ENCODE measurements around the gene CHIC2.
A peak's percentile ranks its signal among the peaks of the same experiment; 100 is the strongest.
"Not testable (repeated sequence)": the region's sequence is repeated elsewhere in the genome, so short reads cannot be mapped to it uniquely, and the experiment has no call there.

CHIC2 gene

GRCh38 chr4:54056360-54056759, 8.0 kb downstream of the CHIC2 start:
- DNase-seq, result no peak

GRCh38 chr4:54055494-54055893, 8.9 kb downstream of the CHIC2 start:
- no peak for DNase-seq

- no peak for DNase-seq
Measured at GRCh38 chr4:54054501-54054900, 9.9 kb downstream of the CHIC2 start.

GRCh38 chr4:54053322-54053721, 11.1 kb downstream of the CHIC2 start:
- not testable (repeated sequence) for DNase-seq

GRCh38 chr4:54050214-54050904, 14.0 kb downstream of the CHIC2 start:
- no peak for DNase-seq

- not testable (repeated sequence) for DNase-seq
Measured at GRCh38 chr4:54043630-54044029, 20.8 kb downstream of the CHIC2 start.

GRCh38 chr4:54041933-54042332, 22.5 kb downstream of the CHIC2 start:
- no peak for DNase-seq

GRCh38 chr4:54041100-54041499, 23.3 kb downstream of the CHIC2 start:
- no peak for DNase-seq

- no peak for DNase-seq
Measured at GRCh38 chr4:54038056-54038455, 26.3 kb downstream of the CHIC2 start.

- DNase-seq, result no peak
Measured at GRCh38 chr4:54036184-54036583, 28.2 kb downstream of the CHIC2 start.

- no peak for DNase-seq
Measured at GRCh38 chr4:54032558-54033135, 31.8 kb downstream of the CHIC2 start.

GRCh38 chr4:54027311-54027710, 37.1 kb downstream of the CHIC2 start:
- no peak for DNase-seq

- DNase-seq, result no peak
Measured at GRCh38 chr4:54025582-54025981, 38.8 kb downstream of the CHIC2 start.

GRCh38 chr4:54023019-54023418, 41.4 kb downstream of the CHIC2 start:
- DNase-seq, result not testable (repeated sequence)

GRCh38 chr4:54017974-54018373, 46.4 kb downstream of the CHIC2 start:
- no peak for DNase-seq

GRCh38 chr4:54017308-54017707, 47.1 kb downstream of the CHIC2 start:
- DNase-seq, result no peak

- DNase-seq, result no peak
Measured at GRCh38 chr4:54016504-54016903, 47.9 kb downstream of the CHIC2 start.

GRCh38 chr4:54015423-54016030, 48.9 kb downstream of the CHIC2 start:
- no peak for DNase-seq

GRCh38 chr4:54014666-54015160, 49.7 kb downstream of the CHIC2 start:
- DNase-seq, result no peak

- no peak for DNase-seq
Measured at GRCh38 chr4:54011201-54011600, 53.2 kb downstream of the CHIC2 start.

GRCh38 chr4:54006755-54007154, 57.6 kb downstream of the CHIC2 start:
- no peak for DNase-seq

- DNase-seq, result peak; percentile 6
Measured at GRCh38 chr4:54005475-54005874, 58.9 kb downstream of the CHIC2 start.

- DNase-seq, result no peak
Measured at GRCh38 chr4:54004463-54004862, 59.9 kb downstream of the CHIC2 start.

- no peak for DNase-seq
Measured at GRCh38 chr4:54001668-54002365, 62.6 kb downstream of the CHIC2 start.
